ENCODE results near the gene IRAK1. TPM values are rescaled to one million over a fixed set of nuclear protein-coding genes. Genes with fewer than 3 reads are reported as not detected.
A peak's percentile ranks its signal among the peaks of the same experiment; 100 is the strongest.
"Not testable (repeated sequence)": the region's sequence is repeated elsewhere in the genome, so short reads cannot be mapped to it uniquely, and the experiment has no call there.

IRAK1 gene
- total RNA-seq, 2 donors from 2014 or later: 61.1 to 73.9 TPM

DNA sequence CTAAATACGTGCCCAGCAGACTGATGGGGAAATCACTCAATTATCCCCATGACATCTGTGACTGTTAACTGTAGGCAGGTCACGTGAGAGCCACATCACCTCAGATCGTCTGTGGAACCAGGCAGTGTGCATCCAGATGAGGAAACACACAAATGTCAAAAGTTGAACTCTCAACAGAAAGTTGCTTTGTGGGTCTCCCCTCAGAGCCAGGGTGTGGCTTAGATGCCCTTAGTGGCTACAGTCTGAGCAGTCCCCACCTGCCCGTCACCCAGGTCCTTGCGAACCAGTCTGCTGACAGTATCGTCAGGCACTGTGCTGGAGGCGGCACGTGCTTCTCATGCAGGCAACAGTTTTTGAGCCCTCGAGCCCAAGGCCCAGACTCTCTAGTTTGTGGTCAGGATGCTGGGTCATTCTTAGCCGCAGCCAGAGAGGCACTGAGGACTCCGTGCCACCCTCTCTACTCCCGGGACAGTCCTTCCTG is 36.3 kb downstream of the IRAK1 start:
- Histone ChIP-seq H3K4me3 (ENCODE audit: low read length) (no peak overlapping the region), H3K9me3 (ENCODE audit: control insufficient read depth, low read length) (no peaks in the 10 kb centered on the region), H3K9ac (ENCODE audit: extremely low read depth, low read length, poor library complexity, severe bottlenecking) (no peak overlapping the region), H3K27ac (ENCODE audit: low read depth, low read length) (no peak overlapping the region), H3K4me1 (ENCODE audit: control insufficient read depth, insufficient read depth, low read length) (no peaks in the 10 kb centered on the region), H3K27me3 (ENCODE audit: control insufficient read depth, insufficient read depth, low read length, poor library complexity, severe bottlenecking) (no peaks in the 10 kb centered on the region), H3K36me3 (ENCODE audit: control insufficient read depth, insufficient read depth, low read length) (no peaks in the 10 kb centered on the region)
- no peaks in the 10 kb centered on the region for H3K27me3 Mint-ChIP-seq (ENCODE audit: insufficient read depth)
- peaks cover 12% of the 10 kb centered on the region for H3K36me3 Mint-ChIP-seq (ENCODE audit: low read depth)
- H3K27ac Mint-ChIP-seq: no peak overlapping the region
- H3K9me3 Mint-ChIP-seq: peaks cover 63% of the 10 kb centered on the region
- no peak overlapping the region for H3K4me3 Mint-ChIP-seq
- DNase-seq: no peak
- TF ChIP-seq, protein P1, sequence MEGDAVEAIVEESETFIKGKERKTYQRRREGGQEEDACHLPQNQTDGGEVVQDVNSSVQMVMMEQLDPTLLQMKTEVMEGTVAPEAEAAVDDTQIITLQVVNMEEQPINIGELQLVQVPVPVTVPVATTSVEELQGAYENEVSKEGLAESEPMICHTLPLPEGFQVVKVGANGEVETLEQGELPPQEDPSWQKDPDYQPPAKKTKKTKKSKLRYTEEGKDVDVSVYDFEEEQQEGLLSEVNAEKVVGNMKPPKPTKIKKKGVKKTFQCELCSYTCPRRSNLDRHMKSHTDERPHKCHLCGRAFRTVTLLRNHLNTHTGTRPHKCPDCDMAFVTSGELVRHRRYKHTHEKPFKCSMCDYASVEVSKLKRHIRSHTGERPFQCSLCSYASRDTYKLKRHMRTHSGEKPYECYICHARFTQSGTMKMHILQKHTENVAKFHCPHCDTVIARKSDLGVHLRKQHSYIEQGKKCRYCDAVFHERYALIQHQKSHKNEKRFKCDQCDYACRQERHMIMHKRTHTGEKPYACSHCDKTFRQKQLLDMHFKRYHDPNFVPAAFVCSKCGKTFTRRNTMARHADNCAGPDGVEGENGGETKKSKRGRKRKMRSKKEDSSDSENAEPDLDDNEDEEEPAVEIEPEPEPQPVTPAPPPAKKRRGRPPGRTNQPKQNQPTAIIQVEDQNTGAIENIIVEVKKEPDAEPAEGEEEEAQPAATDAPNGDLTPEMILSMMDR (conservative IDR thresholded peaks at IDR 0.05): no peak
- no peaks in the 10 kb centered on the region for H3K4me1 Mint-ChIP-seq
- WGBS, 2 experiments (ENCODE audit: insufficient coverage in 1 of 2, insufficient read length in 1 of 2): 93 to 94% methylated on average over 6 to 12 of the region's 12 CpGs

- Histone ChIP-seq H3K36me3 (ENCODE audit: control insufficient read depth, insufficient read depth, low read length) (no peaks in the 10 kb centered on the region), H3K27me3 (ENCODE audit: control insufficient read depth, insufficient read depth, low read length, poor library complexity, severe bottlenecking) (no peaks in the 10 kb centered on the region), H3K27ac (ENCODE audit: low read depth, low read length) (peak overlapping the region; percentile 63), H3K9me3 (ENCODE audit: control insufficient read depth, low read length) (no peaks in the 10 kb centered on the region), H3K9ac (ENCODE audit: extremely low read depth, low read length, poor library complexity, severe bottlenecking) (no peak overlapping the region), H3K4me3 (ENCODE audit: low read length) (no peak overlapping the region), H3K4me1 (ENCODE audit: control insufficient read depth, insufficient read depth, low read length) (no peaks in the 10 kb centered on the region)
- Mint-ChIP-seq H3K4me3 (no peak overlapping the region), H3K4me1 (no peaks in the 10 kb centered on the region), H3K9me3 (peaks cover 53% of the 10 kb centered on the region), H3K27me3 (ENCODE audit: insufficient read depth) (no peaks in the 10 kb centered on the region), H3K27ac (no peak overlapping the region), H3K36me3 (ENCODE audit: low read depth) (peaks cover 12% of the 10 kb centered on the region)
- WGBS, 2 experiments (ENCODE audit: insufficient coverage in 1 of 2, insufficient read length in 1 of 2): 90 to 93% methylated on average over 20 to 52 of the region's 52 CpGs
- TF ChIP-seq, protein P1 (conservative IDR thresholded peaks at IDR 0.05): no peak
- no peak for DNase-seq
Observed at GRCh38 chrX:153981771-153982533, 37.8 kb downstream of the IRAK1 start.

DNA sequence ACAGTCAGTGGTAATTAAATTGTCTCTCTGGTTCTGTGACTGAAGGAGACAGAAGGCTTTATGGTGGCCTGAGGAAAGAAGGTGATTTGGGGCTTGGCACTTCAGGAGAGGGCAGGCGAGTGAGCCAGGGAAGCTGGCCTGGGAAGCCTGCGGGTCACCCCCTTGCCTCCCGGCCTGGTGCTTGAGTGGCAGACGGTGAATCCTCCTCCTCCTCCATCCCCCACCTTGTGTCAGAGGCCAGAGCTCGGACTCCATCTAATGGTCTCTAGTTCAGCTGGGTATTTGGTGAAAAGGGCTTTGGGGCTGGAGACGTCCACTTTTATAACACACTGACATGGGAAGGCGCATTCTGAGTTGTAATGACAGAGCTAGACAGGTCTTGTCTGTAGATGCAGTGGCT is 38.5 kb downstream of the IRAK1 start:
- WGBS, 2 experiments (ENCODE audit: insufficient coverage in 1 of 2, insufficient read length in 1 of 2): 80 to 84% methylated on average over 1 to 3 of the region's 7 CpGs
- Histone ChIP-seq H3K9ac (ENCODE audit: extremely low read depth, low read length, poor library complexity, severe bottlenecking) (no peak overlapping the region), H3K4me3 (ENCODE audit: low read length) (no peak overlapping the region), H3K27ac (ENCODE audit: low read depth, low read length) (peak overlapping the region; percentile 63), H3K4me1 (ENCODE audit: control insufficient read depth, insufficient read depth, low read length) (no peaks in the 10 kb centered on the region), H3K36me3 (ENCODE audit: control insufficient read depth, insufficient read depth, low read length) (no peaks in the 10 kb centered on the region), H3K27me3 (ENCODE audit: control insufficient read depth, insufficient read depth, low read length, poor library complexity, severe bottlenecking) (no peaks in the 10 kb centered on the region), H3K9me3 (ENCODE audit: control insufficient read depth, low read length) (no peaks in the 10 kb centered on the region)
- TF ChIP-seq, protein P1 (conservative IDR thresholded peaks at IDR 0.05): no peak
- Mint-ChIP-seq H3K36me3 (ENCODE audit: low read depth) (peaks cover 12% of the 10 kb centered on the region), H3K27me3 (ENCODE audit: insufficient read depth) (no peaks in the 10 kb centered on the region), H3K9me3 (peaks cover 50% of the 10 kb centered on the region), H3K27ac (no peak overlapping the region), H3K4me3 (no peak overlapping the region), H3K4me1 (no peaks in the 10 kb centered on the region)
- no peak for DNase-seq

GRCh38 chrX:153980394-153980793 is 39.3 kb downstream of the IRAK1 start:
- H3K27ac Mint-ChIP-seq; H3K4me3 ChIP-seq (ENCODE audit: low read length); H3K4me1 Mint-ChIP-seq; H3K4me1 ChIP-seq (ENCODE audit: control insufficient read depth, insufficient read depth, low read length); H3K9ac ChIP-seq (ENCODE audit: extremely low read depth, low read length, poor library complexity, severe bottlenecking); DNase-seq; H3K27me3 ChIP-seq (ENCODE audit: control insufficient read depth, insufficient read depth, low read length, poor library complexity, severe bottlenecking); H3K27ac ChIP-seq (ENCODE audit: low read depth, low read length); H3K36me3 ChIP-seq (ENCODE audit: control insufficient read depth, insufficient read depth, low read length); H3K9me3 ChIP-seq (ENCODE audit: control insufficient read depth, low read length); H3K27me3 Mint-ChIP-seq (ENCODE audit: insufficient read depth); H3K4me3 Mint-ChIP-seq: not testable (repeated sequence)
- Mint-ChIP-seq H3K9me3 (peaks cover 45% of the 10 kb centered on the region), H3K36me3 (ENCODE audit: low read depth) (peaks cover 12% of the 10 kb centered on the region)
- 85 to 88% methylated on average over 5 to 7 of the region's 10 CpGs for WGBS, 2 experiments (ENCODE audit: insufficient coverage in 1 of 2, insufficient read length in 1 of 2)
